ENCODE results near the gene NAV3. TPM values are rescaled to one million over a fixed set of nuclear protein-coding genes. Genes with fewer than 3 reads are reported as not detected.

Gene NAV3
- total RNA-seq, 1 experiment from 2014 or later: 3.0 TPM

- Histone ChIP-seq H3K9me3 (ENCODE audit: control insufficient read depth, low read depth, low read length) (no peaks in the 10 kb centered on the region), H3K79me2 (ENCODE audit: insufficient read depth, low read length) (no peaks in the 10 kb centered on the region), H3T11ph (ENCODE audit: low read length) (no peak overlapping the region), H3K14ac (ENCODE audit: insufficient read depth, low read length) (no peak overlapping the region), H3K9ac (ENCODE audit: extremely low read depth, insufficient read length, low read length) (no peak overlapping the region), H2BK15ac (ENCODE audit: low read depth, low read length) (no peak overlapping the region), H2BK12ac (ENCODE audit: insufficient read length, low read depth, low read length) (no peak overlapping the region), H4K8ac (replicated peaks; ENCODE audit: insufficient read length, low read depth, low read length) (no peak overlapping the region), H3K4me1 (ENCODE audit: insufficient read depth, low read length) (no peaks in the 10 kb centered on the region), H3K4me2 (ENCODE audit: insufficient read depth, insufficient read length, low read length) (no peak overlapping the region), H3K23me2 (ENCODE audit: insufficient read length, low read depth, low read length, poor library complexity, severe bottlenecking) (no peaks in the 10 kb centered on the region), H3K18ac (ENCODE audit: insufficient read length, low read depth, low read length) (no peak overlapping the region), H2BK5ac (ENCODE audit: insufficient read length, low read length) (no peak overlapping the region), H3K56ac (ENCODE audit: insufficient read length, low read depth, low read length) (no peak overlapping the region), H4K91ac (ENCODE audit: insufficient read length, low read depth, low read length) (no peak overlapping the region), H3K4ac (ENCODE audit: low read depth, low read length) (no peak overlapping the region), H3K27ac (ENCODE audit: insufficient read length, low read depth, low read length) (no peak overlapping the region), H4K20me1 (ENCODE audit: control insufficient read depth, insufficient read depth, insufficient read length) (no peaks in the 10 kb centered on the region), H2BK120ac (ENCODE audit: low read depth, low read length, poor library complexity, severe bottlenecking) (no peak overlapping the region), H3K23ac (ENCODE audit: insufficient read length, low read depth, low read length) (no peak overlapping the region), H3K27me3 (ENCODE audit: insufficient read depth, low read length) (no peaks in the 10 kb centered on the region), H3K79me1 (ENCODE audit: insufficient read depth, low read depth, low read length, poor library complexity, severe bottlenecking) (no peaks in the 10 kb centered on the region), H2BK20ac (ENCODE audit: low read depth, low read length, poor library complexity, severe bottlenecking) (no peak overlapping the region), H4K5ac (ENCODE audit: insufficient read length, low read depth, low read length) (no peak overlapping the region), H2AFZ (ENCODE audit: low read length) (no peak overlapping the region), H2AK5ac (ENCODE audit: insufficient read length, low read length) (no peak overlapping the region)
- no peak for DNase-seq
- Mint-ChIP-seq H3K27ac (no peak overlapping the region), H3K27me3 (ENCODE audit: low read depth) (no peaks in the 10 kb centered on the region), H3K4me3 (no peak overlapping the region), H3K4me1 (no peaks in the 10 kb centered on the region), H3K36me3 (ENCODE audit: insufficient read depth in 1 of 3, low read depth in 3 of 3) (no peaks in the 10 kb centered on the region), H3K9me3 (no peaks in the 10 kb centered on the region)
- TF ChIP-seq CTCF (conservative IDR thresholded peaks at IDR 0.05): no peak
- no CpG with 5 or more reads among the region's 1 CpG for WGBS (ENCODE audit: extremely low coverage, insufficient read length, low lambda C conversion rate)
Observed at GRCh38 chr12:78002878-78003277, 172.2 kb downstream of the NAV3 start.
